ENCODE measurements around the gene EPHB2.
A peak's percentile ranks its signal among the peaks of the same experiment; 100 is the strongest.

EPHB2 gene

DNA sequence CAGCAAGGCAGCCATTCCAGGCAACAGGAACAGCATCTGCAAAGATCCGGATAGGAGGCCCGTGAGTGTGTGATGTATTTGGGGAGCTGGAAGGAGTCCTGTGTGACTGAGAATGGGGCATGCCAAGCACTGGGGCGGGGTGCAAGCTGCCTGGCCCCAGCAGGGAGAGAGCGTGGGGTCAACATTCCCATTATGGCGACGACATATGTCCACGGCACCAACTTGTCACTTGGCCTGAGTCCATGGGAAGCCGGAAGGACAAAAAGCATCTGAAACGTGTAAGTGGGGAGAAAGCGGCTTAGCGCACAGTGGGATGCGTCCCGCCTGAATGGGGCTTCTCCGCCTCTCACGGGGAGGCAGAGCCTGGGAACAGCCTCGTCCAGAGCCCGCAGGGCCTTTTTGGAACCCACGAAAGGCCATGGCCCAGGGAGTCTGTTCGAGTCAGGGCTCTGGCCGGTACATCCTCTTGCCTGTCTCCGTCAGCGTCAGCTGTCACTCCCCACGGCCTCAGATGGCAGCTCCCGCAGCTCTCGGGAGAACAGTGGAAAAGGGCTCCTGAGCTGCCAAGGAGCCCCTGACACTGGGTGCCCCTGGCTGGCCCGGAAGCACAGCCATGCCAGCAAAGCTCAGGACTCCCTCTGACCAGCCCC lies 12.4 kb downstream of the EPHB2 start:
- no peak for DNase-seq (ENCODE audit: low read depth, low spot score)

GRCh38 chr1:22727873-22728272 lies 17.2 kb downstream of the EPHB2 start:
- no peak for DNase-seq (ENCODE audit: low read depth, low spot score)

DNA sequence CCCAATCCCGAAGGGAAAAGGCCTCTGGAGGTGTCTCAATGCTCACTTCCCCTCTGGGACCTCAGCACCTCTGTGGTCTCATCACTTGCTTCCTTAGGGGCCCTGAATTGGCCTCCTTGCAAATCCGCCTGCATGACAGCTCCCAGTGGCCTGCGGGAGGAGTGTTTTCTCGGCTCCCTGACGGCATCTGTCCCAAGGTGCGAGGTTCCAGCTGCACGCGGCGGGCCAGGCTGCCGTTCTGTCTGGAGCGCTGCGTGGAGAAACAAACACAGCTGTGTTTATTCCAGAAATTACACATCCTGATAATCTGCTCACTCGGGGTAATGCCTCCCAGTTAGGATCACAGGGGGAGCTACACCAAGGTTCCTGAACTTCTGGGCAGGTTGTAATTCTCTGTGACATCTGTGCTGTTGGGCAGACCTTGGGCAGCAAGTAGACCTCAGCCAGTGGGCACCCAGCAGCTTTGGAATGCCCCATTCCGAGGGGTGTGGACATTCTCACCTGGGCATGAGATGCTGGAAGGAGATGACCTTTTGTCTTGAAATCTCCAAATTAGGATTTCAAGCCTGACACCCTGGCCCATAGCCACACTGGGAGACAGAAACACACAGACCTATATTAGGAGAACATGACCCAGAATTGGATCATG lies 18.2 kb downstream of the EPHB2 start:
- no peak for DNase-seq (ENCODE audit: low read depth, low spot score)

GRCh38 chr1:22729400-22729773 lies 18.7 kb downstream of the EPHB2 start:
- DNase-seq (ENCODE audit: low read depth, low spot score) = no peak

- no peak for DNase-seq (ENCODE audit: low read depth, low spot score)
Measured at GRCh38 chr1:22729912-22730311, 19.3 kb downstream of the EPHB2 start.

- DNase-seq (ENCODE audit: low read depth, low spot score) = no peak
Measured at GRCh38 chr1:22731924-22732720, 21.5 kb downstream of the EPHB2 start.

DNA sequence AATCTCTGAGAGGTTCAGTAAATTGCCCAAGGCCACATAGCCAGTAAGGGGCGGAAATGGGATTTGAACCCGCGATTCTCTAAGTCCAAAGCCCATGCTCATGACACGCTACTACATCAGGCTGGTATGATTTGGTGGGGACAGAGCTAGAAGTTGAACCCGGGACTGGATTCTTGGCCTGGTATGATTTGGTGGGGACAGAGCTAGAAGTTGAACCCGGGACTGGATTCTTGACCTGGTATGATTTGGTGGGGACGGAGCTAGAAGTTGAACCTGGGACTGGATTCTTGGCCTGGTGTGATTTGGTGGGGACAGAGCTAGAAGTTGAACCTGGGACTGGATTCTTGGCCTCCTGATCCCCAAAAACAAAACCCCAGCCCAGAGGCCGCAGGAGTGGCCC lies 23.0 kb downstream of the EPHB2 start:
- no peak for DNase-seq (ENCODE audit: low read depth, low spot score)

DNA sequence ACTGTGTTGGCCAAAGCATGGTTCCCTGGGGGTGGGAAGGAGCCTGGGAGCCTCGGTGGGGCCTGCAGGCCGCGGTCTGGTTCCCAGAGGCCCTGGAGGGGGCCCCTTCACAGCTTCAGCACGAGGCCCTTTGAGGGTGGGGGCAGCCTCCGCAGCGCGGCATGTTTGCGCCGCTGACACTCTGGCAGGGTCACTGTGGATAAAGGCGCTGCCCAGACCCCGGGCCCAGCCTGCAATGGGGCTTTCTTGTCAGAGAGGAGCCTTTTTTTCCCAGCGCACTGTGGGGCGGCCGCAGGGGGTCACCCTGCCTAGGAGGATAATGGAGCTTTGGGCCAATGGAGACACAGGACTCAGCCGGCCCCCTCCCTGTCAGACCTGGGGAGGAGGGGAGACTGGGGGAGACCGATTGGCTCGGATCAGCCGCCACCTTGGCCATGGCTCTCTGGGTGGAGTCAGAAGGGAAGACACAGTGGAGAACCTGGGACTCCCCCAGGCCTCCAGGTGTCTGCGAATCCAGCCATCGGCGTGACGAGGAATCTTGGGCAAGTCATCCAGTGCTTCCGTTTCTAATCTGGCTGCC lies 26.0 kb downstream of the EPHB2 start:
- DNase-seq (ENCODE audit: low read depth, low spot score) = no peak

DNA sequence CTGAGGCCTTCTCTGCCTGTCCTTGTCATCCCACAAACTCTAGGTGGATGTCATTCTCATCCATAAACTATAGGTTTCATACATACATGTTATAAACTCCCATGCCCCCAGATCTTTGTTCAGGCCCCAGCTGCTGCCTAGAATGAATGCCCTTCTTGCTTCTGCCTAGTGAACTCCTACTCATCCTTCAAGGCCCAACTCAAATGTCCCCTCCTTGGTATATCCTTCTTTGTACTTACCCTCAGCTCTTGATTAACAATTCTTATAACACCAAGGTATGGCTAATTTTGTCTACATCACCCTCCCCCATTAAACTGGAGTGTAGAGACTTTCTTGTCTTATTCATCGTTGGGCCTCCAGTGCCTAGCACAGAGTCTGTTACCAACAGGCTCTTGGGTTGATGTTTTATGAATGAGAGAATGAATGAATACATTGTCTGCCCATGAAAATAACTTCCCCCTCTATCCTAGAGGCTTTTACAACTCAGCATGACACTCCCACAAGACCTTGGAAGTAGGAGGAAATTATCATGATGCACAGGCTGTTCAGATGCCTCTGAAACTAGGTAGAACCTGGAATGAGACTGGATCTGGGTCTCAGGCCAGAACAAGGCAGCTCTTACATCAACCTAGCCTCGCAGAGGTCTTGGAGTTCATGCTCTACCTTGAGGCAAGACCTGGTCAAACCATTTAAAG lies 26.9 kb downstream of the EPHB2 start:
- no peak for DNase-seq (ENCODE audit: low read depth, low spot score)

DNA sequence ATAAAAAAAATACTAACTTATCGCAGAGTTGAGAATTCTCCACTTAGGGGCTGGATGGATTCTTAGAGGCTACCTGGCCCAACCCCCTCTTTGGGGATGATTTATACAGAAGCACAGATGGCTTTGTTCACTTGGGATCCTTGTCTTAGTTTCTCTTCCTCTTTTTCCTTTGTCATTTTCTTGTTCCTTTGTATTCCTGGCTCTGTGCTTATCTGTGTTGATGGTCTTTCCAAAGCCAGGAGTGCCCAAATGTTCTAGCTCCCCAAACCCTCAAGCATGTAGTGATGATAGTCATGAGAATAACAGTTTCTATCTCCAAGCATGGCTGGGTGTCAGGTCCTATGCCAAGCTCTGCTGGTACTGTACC lies 27.4 kb downstream of the EPHB2 start:
- no peak for DNase-seq (ENCODE audit: low read depth, low spot score)

DNA sequence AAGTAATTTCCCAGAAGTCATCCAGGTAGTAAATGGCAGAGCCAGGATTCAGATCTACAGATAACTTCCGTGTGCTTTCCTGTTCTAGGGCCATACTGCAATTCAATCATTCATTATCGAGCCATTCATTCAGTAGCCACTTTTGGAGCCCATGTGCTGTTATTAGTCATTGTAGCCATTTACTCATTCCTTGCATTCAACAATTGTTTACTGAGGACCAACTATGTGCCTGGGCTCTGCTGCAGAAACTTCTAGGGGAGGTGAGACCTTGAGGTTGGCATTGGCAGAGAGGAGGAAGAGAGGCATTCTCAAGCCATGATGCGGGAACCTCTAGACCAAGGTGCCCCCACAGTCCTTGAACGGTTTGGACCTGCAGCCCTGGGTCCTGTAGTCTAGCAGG lies 27.9 kb downstream of the EPHB2 start:
- DNase-seq (ENCODE audit: low read depth, low spot score) = no peak

DNA sequence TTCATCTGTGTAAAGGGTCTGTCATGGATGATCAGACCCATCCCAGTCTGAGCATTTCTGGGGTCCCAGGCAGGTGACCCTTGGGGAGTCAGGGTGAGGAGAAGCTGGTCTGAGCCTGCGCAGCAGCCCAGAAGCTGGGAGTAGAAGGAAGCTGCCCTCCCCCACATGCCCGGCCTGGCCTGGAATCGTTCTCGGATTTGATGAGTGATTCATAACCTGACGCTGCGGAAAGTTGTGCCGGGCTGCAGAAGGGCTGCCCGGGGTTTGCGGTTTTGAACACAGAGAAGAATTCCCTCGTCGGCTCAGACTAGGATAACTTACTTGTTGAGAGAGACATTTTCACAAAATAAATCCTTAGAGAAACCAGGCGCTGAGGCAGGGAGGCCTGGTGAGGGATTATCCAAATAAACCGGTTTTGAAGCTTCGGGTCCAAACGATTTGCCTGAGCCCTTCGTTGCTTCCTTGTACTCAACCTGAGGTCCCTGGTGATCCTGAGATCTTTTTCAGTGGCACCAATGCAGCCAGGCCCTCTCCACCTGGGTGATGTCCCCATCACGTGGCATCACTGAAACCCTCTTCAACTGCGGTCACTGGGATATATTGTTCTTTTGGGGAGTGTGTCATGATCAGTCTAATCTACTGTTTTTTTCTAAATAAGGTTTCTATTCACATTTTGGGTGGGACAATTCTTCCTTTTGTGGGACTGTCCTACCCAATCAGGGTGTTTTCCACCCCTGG lies 29.2 kb downstream of the EPHB2 start:
- DNase-seq (ENCODE audit: low read depth, low spot score) = peak; percentile 70

GRCh38 chr1:22741118-22741517 lies 30.5 kb downstream of the EPHB2 start:
- DNase-seq (ENCODE audit: low read depth, low spot score) = no peak

- DNase-seq (ENCODE audit: low read depth, low spot score) = no peak
Measured at GRCh38 chr1:22745669-22746585, 35.3 kb downstream of the EPHB2 start.

DNA sequence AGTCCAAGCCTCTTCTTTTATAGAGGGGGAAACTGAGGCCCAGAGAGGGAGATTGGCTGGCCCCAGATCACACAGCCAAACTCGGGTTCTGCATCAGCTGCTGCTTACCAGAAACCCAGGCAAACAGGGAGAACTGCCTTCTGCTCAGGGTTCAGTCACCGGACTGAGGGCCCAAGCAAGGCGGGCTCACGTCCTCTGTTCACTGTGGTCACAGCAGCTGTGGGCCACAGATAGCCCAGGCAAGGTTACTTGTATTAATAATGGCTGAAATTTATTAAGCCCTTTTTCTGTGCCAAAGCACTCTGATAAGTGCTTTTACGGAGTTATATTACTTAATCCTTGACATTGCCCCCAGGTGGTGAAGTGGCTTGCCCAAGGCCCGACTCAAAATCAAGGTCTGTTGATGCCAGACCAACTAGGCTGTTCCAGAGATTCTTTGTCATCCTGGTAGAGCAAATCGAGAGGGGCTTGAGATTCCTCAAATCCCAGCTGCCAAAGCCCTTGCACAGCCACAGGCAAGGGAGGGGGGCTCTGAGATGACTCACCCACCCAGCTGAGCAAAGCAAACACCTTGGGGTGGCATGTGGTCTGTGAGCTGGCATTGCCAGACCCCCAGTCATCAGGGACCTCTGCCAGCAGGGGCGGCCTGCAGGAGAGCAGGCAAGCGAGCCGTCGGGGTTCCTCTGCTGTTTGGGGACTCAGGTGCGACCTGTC lies 36.5 kb downstream of the EPHB2 start:
- DNase-seq (ENCODE audit: low read depth, low spot score) = no peak

- DNase-seq (ENCODE audit: low read depth, low spot score) = no peak
Measured at GRCh38 chr1:22747735-22748073, 37.1 kb downstream of the EPHB2 start.

DNA sequence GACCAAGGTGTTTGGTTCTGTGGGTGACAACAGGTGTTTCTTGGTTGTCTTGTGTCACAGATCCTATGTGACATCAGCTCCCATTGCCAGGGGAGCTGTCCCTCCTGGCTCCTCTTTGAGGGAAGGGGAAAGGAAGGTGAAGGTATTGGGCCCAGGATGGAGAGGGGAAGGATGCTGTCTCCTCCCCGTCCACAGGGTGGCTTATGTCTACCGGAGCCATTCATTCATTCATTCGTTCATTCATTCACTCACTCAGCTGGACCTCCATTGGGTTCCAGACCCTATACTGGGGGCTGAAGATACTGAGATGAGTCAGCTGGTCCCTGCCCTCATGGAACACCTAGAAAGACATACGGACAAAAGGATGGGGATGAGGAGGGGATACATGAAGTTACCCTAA lies 38.9 kb downstream of the EPHB2 start:
- DNase-seq (ENCODE audit: low read depth, low spot score) = no peak

DNA sequence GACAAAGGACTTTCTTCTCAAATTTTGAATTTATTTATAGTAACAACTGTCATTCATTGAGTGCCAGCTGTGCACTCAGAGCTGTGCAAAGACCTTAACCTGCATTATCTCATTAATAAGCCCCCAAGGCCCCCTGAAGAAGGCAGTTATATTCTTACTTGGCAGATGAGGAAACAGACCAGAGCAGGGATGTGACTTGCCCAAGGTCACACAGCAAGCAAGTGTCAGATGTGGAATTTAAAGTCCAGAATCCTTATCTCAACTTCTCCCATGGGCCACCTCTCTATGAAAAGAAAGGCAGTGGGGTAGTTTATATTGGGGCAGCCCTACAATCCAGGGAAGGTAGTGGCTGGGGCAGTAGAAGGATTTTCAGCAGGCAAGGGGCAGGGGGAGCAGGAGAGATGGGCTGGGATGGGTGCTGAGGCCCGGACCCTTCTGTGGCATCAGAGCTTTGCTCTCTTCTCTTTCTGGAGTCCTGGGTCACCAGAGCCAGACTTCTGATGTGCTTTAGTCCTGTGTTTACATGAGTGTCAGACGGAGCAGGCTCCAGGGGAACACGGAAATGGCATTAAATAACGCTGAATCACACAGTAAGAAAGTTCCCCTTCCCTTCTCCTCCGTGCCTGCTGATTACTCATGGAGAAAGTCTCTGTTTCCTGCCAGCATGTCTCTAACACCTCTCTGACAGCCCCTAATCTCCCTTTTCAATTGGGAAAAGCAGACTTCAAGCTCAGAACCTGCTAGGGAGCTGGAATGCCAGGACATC lies 39.5 kb downstream of the EPHB2 start:
- DNase-seq (ENCODE audit: low read depth, low spot score) = no peak

DNA sequence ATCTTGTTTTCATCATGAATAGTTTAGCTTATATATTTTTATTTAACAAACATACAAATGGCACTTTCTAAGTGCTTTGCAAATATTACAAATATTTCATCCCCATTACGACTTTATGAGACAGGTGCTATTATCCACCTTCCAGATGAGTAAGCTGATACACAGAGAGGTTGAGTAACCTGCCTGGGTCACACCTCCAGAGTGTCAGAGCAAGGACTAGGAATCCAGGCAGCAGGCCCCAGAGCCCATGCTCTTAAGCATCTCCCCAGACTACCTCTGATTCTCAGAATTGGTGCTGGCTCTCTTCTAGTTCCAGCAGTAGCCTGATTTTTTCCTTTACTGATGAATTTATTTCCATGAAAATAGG lies 40.0 kb downstream of the EPHB2 start:
- DNase-seq (ENCODE audit: low read depth, low spot score) = no peak
